SK-N-SH treated with all-trans-retinoic acid at 6 μM for 48 hours (cell line): ENCODE results near the gene MYT1.

Experiments
- ATAC-seq: fragments of 200-7000 bp; cut with Tn5 transposase; 3 replicates; pipeline ENCODE4 v1.9.1; 2020; ENCODE audit warnings: mild to moderate bottlenecking, moderate library complexity
- ARNTL ChIP-seq: fragments of 450-650 bp; formaldehyde crosslinking; IDR thresholded peaks from 2 replicates; pipeline ENCODE4 v1.5.0; 2020; ENCODE audit warnings: low read depth, mild to moderate bottlenecking, moderate library complexity, borderline replicate concordance
- BACH2 ChIP-seq: fragments of 250-450 bp; sonication (Bioruptor Pico); IDR thresholded peaks from 2 replicates; pipeline ENCODE4 v1.9.0; 2021; ENCODE audit warnings: mild to moderate bottlenecking, borderline replicate concordance
- ESRRG ChIP-seq: fragments of 250-450 bp; sonication (Bioruptor Pico); IDR thresholded peaks from 2 replicates; pipeline ENCODE4 v1.6.1; 2021; ENCODE audit warnings: mild to moderate bottlenecking
- GLIS3 ChIP-seq: fragments of 250-450 bp; sonication (Bioruptor Pico); IDR thresholded peaks from 2 replicates; pipeline ENCODE4 v1.5.0; 2020; ENCODE audit warnings: mild to moderate bottlenecking, moderate library complexity
- ISL1 ChIP-seq: fragments of 250-450 bp; sonication (Bioruptor Pico); IDR thresholded peaks from 2 replicates; pipeline ENCODE4 v2.1.2; 2022; ENCODE audit warnings: mild to moderate bottlenecking, moderate library complexity
- RARB ChIP-seq: fragments of 250-450 bp; sonication (Bioruptor Pico); IDR thresholded peaks from 2 replicates; pipeline ENCODE4 v1.8.0; 2021; ENCODE audit warnings: mild to moderate bottlenecking, moderate library complexity
- SNAI2 ChIP-seq: fragments of 250-450 bp; sonication (Bioruptor Pico); IDR thresholded peaks from 2 replicates; pipeline ENCODE4 v1.5.0; 2020; ENCODE audit warnings: mild to moderate bottlenecking, moderate library complexity
- TCF4 ChIP-seq: fragments of 250-450 bp; sonication (Bioruptor Pico); IDR thresholded peaks from 2 replicates; pipeline ENCODE4 v1.8.0; 2021; ENCODE audit warnings: mild to moderate bottlenecking, moderate library complexity, borderline replicate concordance
- TOX ChIP-seq: fragments of 250-450 bp; sonication (Bioruptor Pico); IDR thresholded peaks from 2 replicates; pipeline ENCODE4 v1.8.0; 2021; ENCODE audit warnings: mild to moderate bottlenecking, moderate library complexity, borderline replicate concordance
- TSHZ2 ChIP-seq: fragments of 250-450 bp; sonication (Bioruptor Pico); IDR thresholded peaks from 2 replicates; pipeline ENCODE4 v1.5.0; 2020; ENCODE audit warnings: mild to moderate bottlenecking, moderate library complexity
- ZFP30 ChIP-seq: fragments of 450-650 bp; formaldehyde crosslinking; IDR thresholded peaks from 2 replicates; pipeline ENCODE4 v1.5.0; 2022; ENCODE audit warnings: mild to moderate bottlenecking, moderate library complexity
- ZNF565 ChIP-seq: fragments of 450-650 bp; formaldehyde crosslinking; conservative IDR thresholded peaks from 2 replicates; pipeline ENCODE4 v1.5.0; 2020; ENCODE audit warnings: low read depth, mild to moderate bottlenecking, moderate library complexity
- ZNF70 ChIP-seq: fragments of 450-650 bp; formaldehyde crosslinking; IDR thresholded peaks from 2 replicates; pipeline ENCODE4 v1.5.0; 2020; ENCODE audit warnings: mild to moderate bottlenecking, moderate library complexity
- ZNF8 ChIP-seq: fragments of 450-650 bp; formaldehyde crosslinking; IDR thresholded peaks from 2 replicates; pipeline ENCODE4 v1.5.0; 2020; ENCODE audit warnings: mild to moderate bottlenecking, moderate library complexity
- TF ChIP-seq, protein P1 (sequence below): fragments of 250-450 bp; sonication (Bioruptor Pico); IDR thresholded peaks from 2 replicates; pipeline ENCODE4 v1.8.0; 2020; ENCODE audit warnings: mild to moderate bottlenecking, moderate library complexity, borderline replicate concordance
- TF ChIP-seq, protein P2 (sequence below): fragments of 250-450 bp; sonication (Bioruptor Pico); IDR thresholded peaks from 2 replicates; pipeline ENCODE4 v1.5.1; 2020; ENCODE audit warnings: low read depth, mild to moderate bottlenecking, moderate library complexity
- TF ChIP-seq, protein P3 (sequence below): fragments of 250-450 bp; sonication (Bioruptor Pico); IDR thresholded peaks from 2 replicates; pipeline ENCODE4 v1.8.0; 2021; ENCODE audit warnings: low read depth, mild to moderate bottlenecking, moderate library complexity, borderline replicate concordance
- TF ChIP-seq, protein P4 (sequence below): fragments of 250-450 bp; sonication (Bioruptor Pico); IDR thresholded peaks from 2 replicates; pipeline ENCODE4 v1.5.1; 2021; ENCODE audit warnings: mild to moderate bottlenecking, moderate library complexity

MYT1 gene

DNA sequence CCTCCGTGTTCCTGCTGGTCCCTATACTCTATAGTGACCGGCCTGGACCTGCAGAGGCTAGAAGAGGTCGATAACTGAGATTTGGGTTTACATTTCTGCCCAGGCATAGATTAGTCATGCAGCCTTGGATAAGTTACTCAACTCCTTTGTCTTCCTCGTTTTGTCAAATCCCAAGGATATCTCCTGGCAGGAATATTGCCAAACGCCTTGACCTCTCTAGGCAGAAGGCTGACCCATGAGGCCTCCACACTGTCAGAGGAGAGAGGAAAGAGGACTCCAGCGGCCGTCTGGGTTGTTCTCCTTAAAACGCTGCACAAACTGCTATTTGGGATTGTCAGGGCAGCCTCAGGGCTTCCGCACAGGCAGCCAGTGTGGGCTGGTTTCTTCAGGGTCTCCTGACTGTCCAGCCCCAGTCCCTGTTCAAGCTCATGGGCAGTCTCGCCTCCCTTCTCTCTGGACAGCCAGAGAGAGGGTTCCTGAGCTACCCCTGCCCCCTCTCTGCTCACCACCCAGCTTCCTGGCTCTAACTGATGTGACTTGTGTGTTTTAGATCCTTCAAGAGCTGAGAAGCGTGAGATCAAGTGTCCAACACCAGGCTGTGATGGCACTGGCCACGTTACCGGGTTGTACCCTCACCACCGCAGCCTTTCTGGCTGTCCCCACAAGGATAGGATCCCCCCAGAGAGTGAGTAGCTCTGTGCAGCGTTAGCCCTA is 46.6 kb downstream of the MYT1 start:
- TF ChIP-seq RARB (CRISPR knock-in tag) = no peak
- no peak for TF ChIP-seq ARNTL (CRISPR knock-in tag)
- no peak for TF ChIP-seq ZNF565 (CRISPR knock-in tag)
- no peak for TF ChIP-seq ZFP30 (CRISPR knock-in tag)
- TF ChIP-seq ESRRG (CRISPR knock-in tag) = no peak
- TF ChIP-seq TCF4 (CRISPR knock-in tag) = no peak
- TF ChIP-seq, protein P1, sequence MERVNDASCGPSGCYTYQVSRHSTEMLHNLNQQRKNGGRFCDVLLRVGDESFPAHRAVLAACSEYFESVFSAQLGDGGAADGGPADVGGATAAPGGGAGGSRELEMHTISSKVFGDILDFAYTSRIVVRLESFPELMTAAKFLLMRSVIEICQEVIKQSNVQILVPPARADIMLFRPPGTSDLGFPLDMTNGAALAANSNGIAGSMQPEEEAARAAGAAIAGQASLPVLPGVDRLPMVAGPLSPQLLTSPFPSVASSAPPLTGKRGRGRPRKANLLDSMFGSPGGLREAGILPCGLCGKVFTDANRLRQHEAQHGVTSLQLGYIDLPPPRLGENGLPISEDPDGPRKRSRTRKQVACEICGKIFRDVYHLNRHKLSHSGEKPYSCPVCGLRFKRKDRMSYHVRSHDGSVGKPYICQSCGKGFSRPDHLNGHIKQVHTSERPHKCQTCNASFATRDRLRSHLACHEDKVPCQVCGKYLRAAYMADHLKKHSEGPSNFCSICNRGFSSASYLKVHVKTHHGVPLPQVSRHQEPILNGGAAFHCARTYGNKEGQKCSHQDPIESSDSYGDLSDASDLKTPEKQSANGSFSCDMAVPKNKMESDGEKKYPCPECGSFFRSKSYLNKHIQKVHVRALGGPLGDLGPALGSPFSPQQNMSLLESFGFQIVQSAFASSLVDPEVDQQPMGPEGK = no peak
- TF ChIP-seq, protein P2, sequence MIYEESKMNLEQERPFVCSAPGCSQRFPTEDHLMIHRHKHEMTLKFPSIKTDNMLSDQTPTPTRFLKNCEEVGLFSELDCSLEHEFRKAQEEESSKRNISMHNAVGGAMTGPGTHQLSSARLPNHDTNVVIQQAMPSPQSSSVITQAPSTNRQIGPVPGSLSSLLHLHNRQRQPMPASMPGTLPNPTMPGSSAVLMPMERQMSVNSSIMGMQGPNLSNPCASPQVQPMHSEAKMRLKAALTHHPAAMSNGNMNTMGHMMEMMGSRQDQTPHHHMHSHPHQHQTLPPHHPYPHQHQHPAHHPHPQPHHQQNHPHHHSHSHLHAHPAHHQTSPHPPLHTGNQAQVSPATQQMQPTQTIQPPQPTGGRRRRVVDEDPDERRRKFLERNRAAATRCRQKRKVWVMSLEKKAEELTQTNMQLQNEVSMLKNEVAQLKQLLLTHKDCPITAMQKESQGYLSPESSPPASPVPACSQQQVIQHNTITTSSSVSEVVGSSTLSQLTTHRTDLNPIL (CRISPR knock-in tag) = no peak
- TF ChIP-seq, protein P3, sequence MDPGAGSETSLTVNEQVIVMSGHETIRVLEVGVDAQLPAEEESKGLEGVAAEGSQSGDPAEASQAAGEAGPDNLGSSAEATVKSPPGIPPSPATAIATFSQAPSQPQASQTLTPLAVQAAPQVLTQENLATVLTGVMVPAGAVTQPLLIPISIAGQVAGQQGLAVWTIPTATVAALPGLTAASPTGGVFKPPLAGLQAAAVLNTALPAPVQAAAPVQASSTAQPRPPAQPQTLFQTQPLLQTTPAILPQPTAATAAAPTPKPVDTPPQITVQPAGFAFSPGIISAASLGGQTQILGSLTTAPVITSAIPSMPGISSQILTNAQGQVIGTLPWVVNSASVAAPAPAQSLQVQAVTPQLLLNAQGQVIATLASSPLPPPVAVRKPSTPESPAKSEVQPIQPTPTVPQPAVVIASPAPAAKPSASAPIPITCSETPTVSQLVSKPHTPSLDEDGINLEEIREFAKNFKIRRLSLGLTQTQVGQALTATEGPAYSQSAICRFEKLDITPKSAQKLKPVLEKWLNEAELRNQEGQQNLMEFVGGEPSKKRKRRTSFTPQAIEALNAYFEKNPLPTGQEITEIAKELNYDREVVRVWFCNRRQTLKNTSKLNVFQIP (CRISPR knock-in tag) = no peak
- no peak; the same call in 2 of the 3 replicates for ATAC-seq

- no peak for TF ChIP-seq TSHZ2 (CRISPR knock-in tag)
- no peak for TF ChIP-seq ZNF565 (CRISPR knock-in tag)
- TF ChIP-seq ISL1 (CRISPR knock-in tag) = no peak
- TF ChIP-seq ARNTL (CRISPR knock-in tag) = no peak
- no peak for TF ChIP-seq SNAI2 (CRISPR knock-in tag)
- TF ChIP-seq GLIS3 (CRISPR knock-in tag) = no peak
- TF ChIP-seq ZNF8 = no peak
- no peak for TF ChIP-seq TOX (CRISPR knock-in tag)
- TF ChIP-seq RARB (CRISPR knock-in tag) = no peak
- no peak for TF ChIP-seq ESRRG (CRISPR knock-in tag)
- TF ChIP-seq ZNF70 (CRISPR knock-in tag) = no peak
- no peak for ATAC-seq
Observed at GRCh38 chr20:64211874-64212658, 47.8 kb downstream of the MYT1 start.

DNA sequence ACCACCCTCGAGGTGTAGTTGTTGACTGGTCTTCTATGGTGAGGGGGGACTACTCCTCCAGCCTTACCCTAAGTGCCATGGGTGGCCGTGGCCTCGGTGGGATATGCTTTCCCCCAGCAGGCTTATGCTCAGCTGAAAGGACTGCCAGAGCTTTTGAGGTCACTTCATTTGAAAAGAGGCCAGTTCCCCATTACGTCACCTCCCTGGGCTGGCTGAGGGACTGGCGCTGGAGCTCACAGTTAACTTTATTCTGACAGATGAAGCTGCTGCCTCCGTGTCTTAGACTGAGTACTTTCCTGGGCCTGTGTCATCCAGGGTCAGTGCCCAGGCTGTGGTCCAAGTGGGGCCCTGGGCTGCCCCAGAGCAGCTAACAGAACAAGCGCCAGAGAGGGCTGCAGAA is 48.5 kb downstream of the MYT1 start:
- TF ChIP-seq ZFP30 (CRISPR knock-in tag) (no peak), ZNF565 (CRISPR knock-in tag) (no peak), BACH2 (no peak)
- TF ChIP-seq, protein P4, sequence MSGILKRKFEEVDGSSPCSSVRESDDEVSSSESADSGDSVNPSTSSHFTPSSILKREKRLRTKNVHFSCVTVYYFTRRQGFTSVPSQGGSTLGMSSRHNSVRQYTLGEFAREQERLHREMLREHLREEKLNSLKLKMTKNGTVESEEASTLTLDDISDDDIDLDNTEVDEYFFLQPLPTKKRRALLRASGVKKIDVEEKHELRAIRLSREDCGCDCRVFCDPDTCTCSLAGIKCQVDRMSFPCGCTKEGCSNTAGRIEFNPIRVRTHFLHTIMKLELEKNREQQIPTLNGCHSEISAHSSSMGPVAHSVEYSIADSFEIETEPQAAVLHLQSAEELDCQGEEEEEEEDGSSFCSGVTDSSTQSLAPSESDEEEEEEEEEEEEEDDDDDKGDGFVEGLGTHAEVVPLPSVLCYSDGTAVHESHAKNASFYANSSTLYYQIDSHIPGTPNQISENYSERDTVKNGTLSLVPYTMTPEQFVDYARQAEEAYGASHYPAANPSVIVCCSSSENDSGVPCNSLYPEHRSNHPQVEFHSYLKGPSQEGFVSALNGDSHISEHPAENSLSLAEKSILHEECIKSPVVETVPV (CRISPR knock-in tag) = no peak
- TF ChIP-seq, protein P1 = no peak
- TF ChIP-seq, protein P3 (CRISPR knock-in tag) = no peak
- TF ChIP-seq, all 23 proteins: peak for 0

More for the DNA sequence above, 48.5 kb downstream of the MYT1 start:
- ATAC-seq = peak; percentile 33; the same call in 2 of the 3 replicates
